HG03103 (cell line): ENCODE measurements around the gene PTPRR.

Experiments
- ATAC-seq: cut with Tn5 transposase; IDR thresholded peaks from one replicate; pipeline ENCODE4 v1.9.1; 2021; ENCODE audit warnings: low read depth; ENCODE audit not compliant: unreplicated experiment

The PTPRR gene

GRCh38 chr12:70618371-70618770, 302.2 kb downstream of the PTPRR start:
- ATAC-seq = no peak

GRCh38 chr12:70617450-70617849, 303.1 kb downstream of the PTPRR start:
- ATAC-seq = no peak

GRCh38 chr12:70615174-70615866, 305.2 kb downstream of the PTPRR start:
- no peak for ATAC-seq

- no peak for ATAC-seq
Observed at GRCh38 chr12:70609739-70610491, 310.6 kb downstream of the PTPRR start.

- ATAC-seq = no peak
Observed at GRCh38 chr12:70609203-70609602, 311.3 kb downstream of the PTPRR start.

GRCh38 chr12:70608184-70608583, 312.4 kb downstream of the PTPRR start:
- no peak for ATAC-seq

GRCh38 chr12:70607107-70607506, 313.4 kb downstream of the PTPRR start:
- ATAC-seq = no peak

- ATAC-seq = no peak
Observed at GRCh38 chr12:70605976-70606375, 314.6 kb downstream of the PTPRR start.

- no peak for ATAC-seq
Observed at GRCh38 chr12:70604662-70605061, 315.9 kb downstream of the PTPRR start.

GRCh38 chr12:70603044-70603443, 317.5 kb downstream of the PTPRR start:
- ATAC-seq = no peak

GRCh38 chr12:70598467-70599193, 321.9 kb downstream of the PTPRR start:
- no peak for ATAC-seq

GRCh38 chr12:70592664-70593063, 327.9 kb downstream of the PTPRR start:
- ATAC-seq = no peak

- no peak for ATAC-seq
Observed at GRCh38 chr12:70590549-70591226, 329.9 kb downstream of the PTPRR start.

GRCh38 chr12:70590051-70590450, 330.5 kb downstream of the PTPRR start:
- ATAC-seq = peak; percentile 95
